NCI-H446 (cell line): ENCODE data around the gene IDI2.
A peak's percentile ranks its signal among the peaks of the same experiment; 100 is the strongest.
"Not testable (repeated sequence)": the region's sequence is repeated elsewhere in the genome, so short reads cannot be mapped to it uniquely, and the experiment has no call there.

Experiments used
- DNase-seq, 2 experiments: peaks; one replicate each; lab custom pipeline; 2025; lab: John Stamatoyannopoulos, UW

IDI2 gene

DNA sequence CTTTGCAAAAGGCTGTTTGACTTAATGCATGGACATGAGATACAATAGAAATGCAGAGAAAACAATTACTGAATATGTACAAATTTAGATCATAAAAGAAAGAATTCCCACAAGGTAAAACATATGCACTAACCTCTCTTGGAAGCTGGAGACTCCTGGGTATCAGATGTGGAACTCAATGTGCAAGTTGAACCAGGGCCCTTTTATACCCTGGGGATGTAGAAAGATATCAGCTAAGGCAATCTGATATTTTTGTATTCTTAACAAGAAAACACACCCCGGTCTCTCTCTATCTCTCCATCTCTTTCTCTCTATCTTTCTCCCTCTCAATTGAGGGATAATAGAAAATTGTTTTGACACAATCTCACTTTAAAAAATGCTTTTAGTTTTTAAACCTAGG is at the start of gene IDI2:
Gene IDI2 (minus strand): TSS at position 177 of the 400 bp plus-strand sequence. CDS start 1,136 bp downstream, outside the sequence.
- DNase-seq: no peak

GRCh38 chr10:1074748-1075308 is 49.2 kb upstream of the IDI2 start:
- DNase-seq: no peak

DNA sequence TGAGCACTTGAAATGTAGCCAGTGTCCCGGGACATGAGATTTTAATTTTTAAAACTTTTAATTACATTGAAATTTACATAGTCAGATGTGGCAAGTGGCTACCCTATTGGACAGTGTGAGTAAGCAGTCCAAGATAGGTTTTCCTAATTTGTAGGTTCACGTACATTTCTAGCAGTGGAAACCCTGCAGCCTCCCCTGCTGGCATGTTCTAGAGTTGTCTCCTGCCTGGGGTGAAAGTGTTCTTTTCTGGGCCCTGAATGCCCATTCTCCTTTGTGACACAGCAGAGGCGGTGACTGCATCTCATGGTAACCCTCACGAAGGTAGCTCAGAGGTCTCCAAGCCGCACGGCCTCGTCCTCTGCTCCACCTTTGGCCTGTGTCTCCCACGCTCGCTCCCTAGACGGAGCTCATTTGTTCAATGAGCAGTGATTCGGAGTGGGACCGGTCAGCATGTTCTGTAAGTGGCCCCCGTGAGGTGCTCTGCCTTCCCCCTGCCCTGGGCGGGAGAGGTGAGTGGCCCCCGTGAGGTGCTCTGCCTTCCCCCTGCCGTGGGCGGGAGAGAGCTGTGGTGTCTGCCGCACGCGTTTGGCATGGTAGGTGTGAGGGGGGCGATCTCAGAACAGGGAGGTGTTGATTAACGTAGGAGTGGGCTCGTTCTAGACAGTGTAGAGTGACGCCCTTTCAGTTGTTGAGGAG is 48.5 kb upstream of the IDI2 start:
- no peak for DNase-seq

DNA sequence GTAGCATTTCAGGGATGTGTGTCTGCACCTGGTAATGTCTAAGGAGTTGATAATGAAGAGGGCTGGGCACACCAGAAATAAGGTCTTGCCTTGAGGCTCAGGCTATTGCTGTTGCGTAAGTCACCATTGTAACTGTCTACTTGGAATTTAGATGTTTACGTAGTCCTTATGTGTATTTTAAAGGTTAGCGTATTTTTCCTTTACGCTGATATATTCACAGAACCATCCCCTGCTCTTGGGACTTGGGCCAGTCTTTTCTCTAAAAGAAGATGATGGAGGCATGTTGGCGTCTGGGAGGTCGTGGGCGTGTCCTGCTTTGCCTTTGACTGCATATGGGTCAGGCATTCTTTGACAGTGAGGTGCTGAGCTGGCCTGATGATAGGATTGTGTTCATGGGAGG is 45.3 kb upstream of the IDI2 start:
- DNase-seq: no peak

GRCh38 chr10:1068380-1069361 is 43.0 kb upstream of the IDI2 start:
- DNase-seq: no peak

- not testable (repeated sequence) for DNase-seq
Measured at GRCh38 chr10:1066734-1067133, 41.1 kb upstream of the IDI2 start.

DNA sequence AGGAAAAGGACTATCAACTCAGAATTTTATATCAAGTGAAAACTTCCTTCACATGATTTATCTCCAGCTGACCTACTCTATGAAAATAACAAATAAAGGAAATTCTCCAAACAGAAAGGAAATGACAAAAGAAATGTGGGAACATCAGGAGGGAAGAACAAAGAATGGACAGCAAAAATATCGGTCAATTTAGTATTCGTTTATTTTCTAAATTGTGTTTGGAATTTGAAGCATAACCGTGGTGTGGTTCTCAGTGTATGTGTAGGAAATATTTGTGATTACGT is 39.2 kb upstream of the IDI2 start:
- DNase-seq: no peak

DNA sequence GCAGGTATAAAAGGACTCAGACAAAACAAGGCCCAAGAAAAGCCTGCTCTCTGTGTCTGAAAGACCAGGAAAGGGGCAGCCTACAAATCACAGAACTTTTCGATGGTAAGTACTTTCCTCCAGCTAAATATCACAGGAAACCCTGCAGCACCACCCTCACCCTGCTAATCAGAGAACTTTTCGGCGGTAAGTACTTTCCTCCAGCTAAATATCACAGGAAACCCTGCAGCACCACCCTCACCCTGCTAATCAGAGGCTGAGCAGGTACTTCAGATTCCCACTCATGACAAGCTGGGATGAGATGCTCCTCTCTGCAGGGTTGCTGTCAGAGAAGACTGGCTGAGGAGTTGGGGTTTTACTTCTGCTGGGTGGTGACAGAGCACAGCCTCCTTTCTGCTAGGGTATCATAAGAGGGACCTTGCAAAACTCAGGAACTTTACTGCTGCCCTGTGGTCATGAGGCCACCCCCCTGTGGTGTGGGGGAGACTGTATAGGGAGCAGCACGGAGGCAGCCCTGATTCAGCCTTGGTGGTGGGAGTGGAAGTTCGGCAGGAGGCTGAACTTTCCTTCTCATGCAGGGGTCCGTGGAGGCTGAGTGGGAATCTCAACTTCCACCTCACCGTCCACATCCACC is 37.7 kb upstream of the IDI2 start:
- no peak for DNase-seq

- no peak for DNase-seq
Measured at GRCh38 chr10:1061930-1062774, 36.5 kb upstream of the IDI2 start.

- no peak for DNase-seq
Measured at GRCh38 chr10:1059902-1060301, 34.2 kb upstream of the IDI2 start.

DNA sequence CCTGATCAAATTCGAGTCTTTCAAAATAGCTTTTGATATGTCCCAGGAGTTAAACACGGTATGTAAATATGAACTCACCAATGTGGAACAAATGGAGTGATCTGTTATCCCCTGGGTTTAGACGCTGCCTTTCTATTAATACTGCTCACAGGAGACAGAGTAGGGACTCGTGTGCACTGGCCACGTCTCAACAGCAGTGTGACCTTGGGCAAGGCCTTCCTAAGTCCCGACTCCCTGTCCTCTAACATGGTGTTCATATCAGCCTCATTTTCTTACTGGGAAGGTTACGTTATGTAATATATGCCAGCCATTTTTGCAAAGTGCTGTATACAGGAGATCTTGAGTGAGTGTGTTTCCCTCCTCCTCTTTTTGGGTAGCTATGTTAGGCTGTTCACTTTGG is 32.4 kb upstream of the IDI2 start:
- DNase-seq: no peak

DNA sequence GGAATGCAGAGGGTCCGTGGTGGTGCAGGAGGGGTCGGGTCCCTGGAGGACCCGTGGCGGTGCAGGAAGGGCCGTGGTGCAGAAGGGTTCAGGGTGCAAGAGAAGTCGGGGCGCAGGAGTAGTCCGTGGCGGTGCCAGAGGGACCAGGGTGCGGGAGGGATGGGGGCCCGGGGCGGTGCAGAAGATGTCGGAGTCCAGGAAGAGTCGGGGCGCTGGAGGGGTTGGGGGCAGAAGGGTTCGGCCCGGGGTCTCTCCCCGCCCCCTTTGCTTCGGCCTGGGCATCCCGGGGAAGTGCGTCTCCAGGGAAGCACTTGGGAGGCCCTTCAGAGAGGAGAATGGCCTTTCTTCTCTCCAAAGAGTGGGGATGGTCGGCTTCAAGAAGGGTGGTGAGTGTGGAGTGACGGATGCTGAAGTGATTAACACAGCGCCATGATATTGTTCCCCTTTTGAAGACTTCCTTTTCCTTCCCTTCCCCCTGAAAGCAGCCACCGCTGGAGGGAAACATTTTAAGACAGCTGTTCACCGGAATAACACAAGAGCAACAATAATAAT is 31.5 kb upstream of the IDI2 start:
- DNase-seq: no peak

DNA sequence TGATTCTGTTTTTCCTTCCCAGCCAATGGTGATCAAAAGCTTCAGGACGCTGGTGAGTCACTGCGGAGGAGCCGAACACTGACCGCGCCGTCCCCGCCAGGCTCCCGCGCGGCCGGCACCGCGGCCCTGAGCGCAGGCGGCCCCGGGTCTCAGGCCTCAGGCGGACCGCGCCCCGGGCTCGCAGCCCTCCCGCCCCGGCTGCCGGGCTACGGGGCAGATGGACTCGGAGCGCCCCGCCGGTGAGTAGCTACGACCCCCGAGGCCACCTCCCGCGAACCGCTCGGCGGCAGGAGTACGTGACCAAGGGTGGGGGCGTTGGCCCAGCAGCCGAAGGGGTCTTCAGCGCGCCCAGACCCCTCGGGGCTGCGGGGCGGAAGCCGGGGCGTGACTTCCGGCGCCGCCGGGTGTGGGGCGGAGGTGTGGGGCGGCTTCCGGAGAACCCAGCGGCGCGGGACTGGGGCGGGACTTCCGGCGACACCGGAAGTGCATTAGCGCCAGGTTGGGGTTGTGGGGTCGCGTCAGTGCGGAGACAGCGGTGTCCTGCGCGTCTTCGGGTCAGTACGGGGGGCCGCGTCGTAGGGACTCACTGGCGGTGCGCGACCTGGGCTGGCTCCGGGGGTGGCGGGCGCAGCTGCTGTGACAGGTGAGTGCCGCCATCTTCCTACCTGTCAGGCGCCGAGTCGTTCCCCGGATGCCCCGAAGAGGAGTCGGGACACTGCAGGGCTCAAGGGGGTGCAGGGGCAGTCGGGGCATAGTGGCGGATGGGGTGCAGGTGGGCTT is 30.9 kb upstream of the IDI2 start, which contains the start of gene WDR37:
Gene WDR37 (plus strand): TSS at position 60 of the 780 bp plus-strand sequence. CDS start 15,771 bp downstream, outside the sequence.
- peak; percentile 57 to 73 for DNase-seq

- no peak for DNase-seq
Measured at GRCh38 chr10:1054684-1055083, 29.0 kb upstream of the IDI2 start.

DNA sequence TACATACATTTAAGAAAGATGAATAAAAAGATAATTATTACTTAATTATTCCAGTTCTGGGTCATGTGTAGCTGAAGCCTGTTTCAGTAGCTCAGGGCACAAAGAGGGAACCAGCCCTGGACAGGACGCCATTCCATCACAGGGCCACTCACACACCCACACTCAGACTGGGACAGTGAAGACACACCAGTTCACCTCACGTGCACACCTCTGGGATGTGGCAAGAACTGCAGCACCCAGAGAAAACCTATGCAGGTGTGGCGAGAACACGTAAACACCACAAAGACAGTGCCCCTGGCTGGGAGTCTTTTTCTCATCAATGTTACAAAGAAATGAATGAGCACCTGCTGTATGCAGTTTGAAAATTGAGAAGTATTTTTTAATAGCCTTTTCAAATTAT is 24.9 kb upstream of the IDI2 start:
- DNase-seq: no peak

GRCh38 chr10:1050145-1050544 is 24.5 kb upstream of the IDI2 start:
- no peak for DNase-seq

GRCh38 chr10:1049425-1049958 is 23.8 kb upstream of the IDI2 start:
- DNase-seq: no peak

GRCh38 chr10:1048732-1049424 is 23.2 kb upstream of the IDI2 start, which contains the start of gene IDI1:
Gene IDI1 (minus strand): TSS chr10:1049119. CDS start chr10:1049003, 116 bp downstream.
- peak; percentile 97 to 100 for DNase-seq

DNA sequence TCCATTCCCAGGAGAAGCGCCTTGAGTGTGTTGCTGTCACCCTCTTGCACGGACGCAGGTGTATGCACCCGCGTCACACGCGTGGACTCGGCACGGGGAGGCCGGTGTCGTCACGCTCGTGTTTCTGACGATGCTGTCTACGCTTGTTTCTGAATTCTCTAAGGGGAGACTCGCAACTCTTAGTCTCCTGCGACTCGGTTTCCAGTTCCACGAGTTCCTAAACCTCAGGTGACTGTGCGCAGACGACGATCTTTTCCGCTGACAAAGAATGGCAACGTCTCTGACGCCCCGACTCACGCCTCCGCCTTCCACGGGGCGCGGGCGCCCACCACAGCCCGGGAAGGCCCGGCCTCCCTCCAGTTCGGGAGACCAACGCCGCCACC is 22.7 kb upstream of the IDI2 start:
- DNase-seq: peak in 1 of 2 experiments; percentile 54
